GM10266 (cell line): ENCODE data around the gene FOXD2.

Source experiments
- DNase-seq: peaks from one replicate; pipeline ENCODE4 v3.0.0; 2012; ENCODE audit errors: extremely low spot score
- TF ChIP-seq, protein P1 (sequence below): IDR thresholded peaks from 2 replicates; pipeline ENCODE4 v1.5.1; 2012; ENCODE audit warnings: mild to moderate bottlenecking, low read depth; ENCODE audit not compliant: control insufficient read depth, insufficient read depth; ENCODE audit errors: missing control alignments

FOXD2 gene

DNA sequence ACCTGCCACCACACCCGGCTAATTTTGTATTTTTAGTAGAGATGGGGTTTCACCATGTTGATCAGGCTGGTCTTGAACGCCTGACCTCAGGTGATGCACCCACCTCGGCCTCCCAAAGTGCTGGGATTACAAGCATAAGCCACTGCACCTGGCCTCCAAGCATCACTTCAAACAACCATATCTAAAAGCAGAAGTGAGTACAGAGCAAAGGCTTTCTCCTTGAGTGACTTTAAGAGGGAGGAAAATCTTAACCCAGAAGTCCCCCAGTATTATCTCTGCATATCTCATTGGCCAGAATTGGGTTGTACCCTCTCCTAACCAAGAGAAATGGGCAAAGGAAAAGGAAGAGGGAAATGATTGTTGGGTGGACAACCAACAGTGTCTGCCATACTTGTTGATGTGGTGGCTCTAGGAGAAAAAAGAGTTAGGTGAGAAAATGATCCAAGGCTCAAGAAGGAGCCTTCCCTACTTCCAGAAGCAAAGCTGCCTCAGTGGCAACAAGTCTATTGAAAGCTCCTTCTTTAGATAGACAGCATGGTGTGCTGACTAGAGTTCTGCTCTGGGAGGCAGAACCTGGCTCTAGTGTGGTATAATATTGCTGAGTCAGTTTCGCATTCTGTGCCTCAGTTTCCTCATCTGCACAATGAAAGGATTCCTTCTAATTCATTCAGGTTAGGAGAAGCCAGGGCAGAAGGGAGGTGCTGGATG is 38.6 kb upstream of the FOXD2 start:
- DNase-seq, result no peak
- TF ChIP-seq, protein P1, sequence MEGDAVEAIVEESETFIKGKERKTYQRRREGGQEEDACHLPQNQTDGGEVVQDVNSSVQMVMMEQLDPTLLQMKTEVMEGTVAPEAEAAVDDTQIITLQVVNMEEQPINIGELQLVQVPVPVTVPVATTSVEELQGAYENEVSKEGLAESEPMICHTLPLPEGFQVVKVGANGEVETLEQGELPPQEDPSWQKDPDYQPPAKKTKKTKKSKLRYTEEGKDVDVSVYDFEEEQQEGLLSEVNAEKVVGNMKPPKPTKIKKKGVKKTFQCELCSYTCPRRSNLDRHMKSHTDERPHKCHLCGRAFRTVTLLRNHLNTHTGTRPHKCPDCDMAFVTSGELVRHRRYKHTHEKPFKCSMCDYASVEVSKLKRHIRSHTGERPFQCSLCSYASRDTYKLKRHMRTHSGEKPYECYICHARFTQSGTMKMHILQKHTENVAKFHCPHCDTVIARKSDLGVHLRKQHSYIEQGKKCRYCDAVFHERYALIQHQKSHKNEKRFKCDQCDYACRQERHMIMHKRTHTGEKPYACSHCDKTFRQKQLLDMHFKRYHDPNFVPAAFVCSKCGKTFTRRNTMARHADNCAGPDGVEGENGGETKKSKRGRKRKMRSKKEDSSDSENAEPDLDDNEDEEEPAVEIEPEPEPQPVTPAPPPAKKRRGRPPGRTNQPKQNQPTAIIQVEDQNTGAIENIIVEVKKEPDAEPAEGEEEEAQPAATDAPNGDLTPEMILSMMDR, result no peak

DNA sequence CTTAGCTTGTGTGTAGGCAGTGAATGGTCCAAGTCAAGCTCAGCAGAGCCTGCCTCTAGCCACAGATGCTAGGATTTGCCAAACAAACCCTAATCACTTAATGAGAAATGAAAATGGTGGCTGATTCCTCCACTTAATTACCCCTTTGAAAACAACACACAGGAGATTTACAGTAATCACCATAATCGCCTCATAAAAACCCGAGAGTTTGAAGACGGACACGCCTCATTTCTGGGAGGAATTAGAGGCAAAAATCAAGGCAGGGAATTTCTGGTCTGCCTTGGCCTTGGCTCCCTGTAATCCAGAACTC is 38.0 kb upstream of the FOXD2 start:
- TF ChIP-seq, protein P1, result no peak

DNA sequence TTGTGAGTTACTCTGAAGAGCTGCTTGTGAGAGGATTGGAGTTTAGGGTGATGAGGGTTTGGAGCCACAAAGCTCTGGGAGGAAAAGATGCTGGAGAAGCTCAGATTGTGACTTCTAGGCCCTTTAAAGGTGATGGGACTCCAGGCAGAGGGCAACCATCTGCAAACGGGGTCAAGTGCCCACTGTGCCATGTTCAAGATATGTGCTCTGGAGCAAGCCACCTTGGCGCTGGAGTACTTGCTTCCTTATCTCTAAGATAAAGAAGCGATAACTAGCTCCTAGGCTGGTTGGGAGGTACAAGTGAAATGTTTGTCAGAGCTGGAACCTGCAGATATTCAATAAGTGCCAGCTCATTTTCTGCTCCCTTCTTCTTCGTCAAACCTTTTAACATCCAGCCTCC is 36.1 kb upstream of the FOXD2 start:
- DNase-seq, result no peak
- TF ChIP-seq, protein P1, result no peak

More for the DNA sequence above, 38.0 kb upstream of the FOXD2 start:
- DNase-seq, result no peak

DNA sequence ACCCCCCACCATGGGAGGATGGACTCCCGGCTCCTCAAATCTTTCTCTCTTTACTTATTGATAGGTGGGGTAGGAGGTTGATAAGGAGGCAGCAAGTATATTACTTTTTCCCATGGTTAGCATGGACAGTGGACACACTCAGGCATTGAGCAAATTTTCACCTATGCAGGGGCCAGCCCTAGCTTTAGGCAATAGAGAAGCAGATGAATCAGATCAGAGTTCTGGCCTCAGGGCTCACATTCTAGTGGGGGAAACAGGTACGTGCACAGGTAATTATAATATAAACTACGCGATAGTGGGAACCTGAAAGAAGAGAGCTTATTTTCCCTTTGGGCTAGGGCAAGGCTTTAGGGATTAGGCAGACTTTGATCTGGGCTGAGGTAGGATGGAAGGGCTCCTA is 35.3 kb upstream of the FOXD2 start:
- TF ChIP-seq, protein P1, result no peak
- DNase-seq, result no peak

DNA sequence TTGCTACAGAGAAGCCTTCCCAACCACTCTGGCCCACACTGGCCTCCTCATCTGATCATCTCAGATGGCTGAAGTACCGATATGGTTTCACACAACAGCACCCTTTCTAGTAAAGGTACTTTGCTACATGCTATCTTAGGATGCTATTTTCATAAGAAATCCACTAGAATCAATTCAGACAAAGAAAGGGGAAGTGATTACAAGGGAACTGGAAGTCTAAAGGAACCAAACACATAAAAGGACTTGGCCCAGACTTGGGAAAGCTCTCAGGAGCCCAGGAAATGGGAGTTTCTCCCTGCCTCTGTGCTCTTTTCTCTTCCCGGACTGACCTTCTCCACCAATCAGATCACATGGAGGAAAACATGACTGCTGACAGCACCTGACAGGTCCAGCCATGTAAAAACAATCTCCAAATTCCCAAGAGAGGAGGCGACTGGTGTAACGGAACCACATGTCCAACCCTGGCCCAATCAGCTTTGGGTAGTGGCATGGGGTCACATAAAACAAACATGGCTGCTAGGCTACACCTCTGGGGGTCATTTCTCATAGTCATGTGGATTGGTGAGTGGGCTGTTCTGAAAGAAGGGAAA is 34.4 kb upstream of the FOXD2 start:
- DNase-seq, result no peak
- TF ChIP-seq, protein P1, result no peak

DNA sequence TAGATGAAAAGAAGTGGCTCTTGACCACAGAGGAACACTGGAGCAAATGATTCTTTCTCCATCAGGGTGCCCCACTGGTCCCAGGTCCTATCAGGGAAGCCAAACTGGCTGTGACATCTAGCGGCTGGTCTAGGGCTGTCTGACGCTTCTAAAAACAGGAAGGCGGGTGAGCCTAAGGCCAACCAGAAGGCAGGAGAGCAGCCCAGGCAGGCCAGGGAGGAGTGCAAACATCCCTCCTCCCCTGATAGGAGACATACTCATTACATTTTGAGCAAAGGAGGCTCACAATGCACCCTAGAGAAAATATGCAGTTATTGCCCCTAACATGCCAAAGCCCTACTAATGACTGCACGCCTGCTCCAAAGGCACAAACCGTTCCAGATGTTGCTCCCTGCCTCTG is 32.1 kb upstream of the FOXD2 start:
- DNase-seq, result no peak
- TF ChIP-seq, protein P1, result no peak

DNA sequence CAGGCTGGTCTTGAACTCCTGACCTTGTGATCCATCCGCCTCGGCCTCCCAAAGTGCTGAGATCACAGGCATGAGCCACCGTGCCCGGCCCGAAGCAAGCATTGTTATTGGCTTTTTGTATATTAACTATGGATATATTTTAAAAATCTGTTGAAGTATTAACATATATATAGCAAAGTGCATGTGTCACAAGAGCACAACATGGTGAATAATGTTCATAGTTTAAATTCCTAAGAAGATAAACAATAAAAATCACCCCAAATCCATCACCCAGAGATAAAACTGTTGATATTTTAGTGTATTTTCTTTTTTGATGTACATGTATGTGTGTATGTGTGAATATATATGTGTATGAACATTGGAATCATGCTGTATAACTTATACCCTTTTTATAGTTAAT is 30.9 kb upstream of the FOXD2 start:
- TF ChIP-seq, protein P1, result no peak
- DNase-seq, result no peak
